ENCODE measurements around the gene SYNE3.

SYNE3 gene

GRCh38 chr14:95545515-95546168 lies 29.2 kb upstream of the SYNE3 start:
- Histone ChIP-seq H4K20me1 (ENCODE audit: low read depth, low read length) (no peaks in the 10 kb centered on the region), H3K4me2 (ENCODE audit: low read depth, low read length, poor library complexity, severe bottlenecking) (no peak overlapping the region), H2AFZ (ENCODE audit: low read depth, low read length, severe bottlenecking) (no peak overlapping the region), H3K27me3 (ENCODE audit: low read length) (no peaks in the 10 kb centered on the region), H3K4me3 (ENCODE audit: insufficient read depth, low read length, poor library complexity, severe bottlenecking) (no peak overlapping the region), H3F3A (ENCODE audit: insufficient read depth) (no peaks in the 10 kb centered on the region), H3K36me3 (ENCODE audit: low read length) (no peaks in the 10 kb centered on the region), H3K9ac (ENCODE audit: low read length) (no peak overlapping the region), H3K9me3 (ENCODE audit: insufficient read depth, low read length) (no peaks in the 10 kb centered on the region), H3K9me2 (replicated peaks; ENCODE audit: insufficient read depth, low read length) (no peaks in the 10 kb centered on the region), H3K79me2 (ENCODE audit: insufficient read depth, low read length) (peaks cover 28% of the 10 kb centered on the region), H3K27ac (ENCODE audit: low read depth, low read length) (no peak overlapping the region)
- TF ChIP-seq CTCF (IDR thresholded peaks at IDR 0.05; ENCODE audit: insufficient read depth, low read length, poor library complexity, severe bottlenecking), result no peak
- TF ChIP-seq EZH2phosphoT487 (conservative IDR thresholded peaks at IDR 0.05; ENCODE audit: low read length), result no peak

DNA sequence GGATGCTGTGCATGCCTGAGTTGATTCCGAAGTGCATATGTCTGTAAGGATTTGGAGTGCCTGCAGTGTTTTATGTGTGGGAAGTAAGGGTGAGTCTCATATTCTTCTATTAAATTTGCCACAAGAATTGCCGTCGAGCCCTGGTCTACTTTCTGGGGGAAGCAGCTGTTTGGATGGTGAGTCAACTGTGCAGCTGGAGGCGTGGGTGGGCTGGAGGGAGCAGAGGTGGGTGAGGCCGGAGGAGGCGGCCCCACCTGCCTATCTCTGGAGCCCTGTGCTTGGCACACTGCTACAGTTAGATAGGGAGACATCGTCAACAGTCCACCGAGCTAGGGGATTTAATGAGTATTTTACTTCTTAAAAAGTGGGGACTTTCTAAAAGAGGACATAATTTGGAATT lies 28.1 kb upstream of the SYNE3 start:
- H3K27ac ChIP-seq (ENCODE audit: low read depth, low read length), result no peak overlapping the region
- H3K79me2 ChIP-seq (ENCODE audit: insufficient read depth, low read length), result peaks cover 36% of the 10 kb centered on the region
- no peaks in the 10 kb centered on the region for H3K9me3 ChIP-seq (ENCODE audit: insufficient read depth, low read length)
- H3F3A ChIP-seq (ENCODE audit: insufficient read depth), result no peaks in the 10 kb centered on the region
- H3K9me2 ChIP-seq (replicated peaks; ENCODE audit: insufficient read depth, low read length), result no peaks in the 10 kb centered on the region
- H3K4me3 ChIP-seq (ENCODE audit: insufficient read depth, low read length, poor library complexity, severe bottlenecking), result no peak overlapping the region
- no peak overlapping the region for H2AFZ ChIP-seq (ENCODE audit: low read depth, low read length, severe bottlenecking)
- TF ChIP-seq CTCF (IDR thresholded peaks at IDR 0.05; ENCODE audit: insufficient read depth, low read length, poor library complexity, severe bottlenecking) (no peak), EZH2phosphoT487 (conservative IDR thresholded peaks at IDR 0.05; ENCODE audit: low read length) (no peak)
- H3K27me3 ChIP-seq (ENCODE audit: low read length), result no peaks in the 10 kb centered on the region
- H4K20me1 ChIP-seq (ENCODE audit: low read depth, low read length), result no peaks in the 10 kb centered on the region
- H3K9ac ChIP-seq (ENCODE audit: low read length), result no peak overlapping the region
- no peak overlapping the region for H3K4me2 ChIP-seq (ENCODE audit: low read depth, low read length, poor library complexity, severe bottlenecking)
- no peaks in the 10 kb centered on the region for H3K36me3 ChIP-seq (ENCODE audit: low read length)

DNA sequence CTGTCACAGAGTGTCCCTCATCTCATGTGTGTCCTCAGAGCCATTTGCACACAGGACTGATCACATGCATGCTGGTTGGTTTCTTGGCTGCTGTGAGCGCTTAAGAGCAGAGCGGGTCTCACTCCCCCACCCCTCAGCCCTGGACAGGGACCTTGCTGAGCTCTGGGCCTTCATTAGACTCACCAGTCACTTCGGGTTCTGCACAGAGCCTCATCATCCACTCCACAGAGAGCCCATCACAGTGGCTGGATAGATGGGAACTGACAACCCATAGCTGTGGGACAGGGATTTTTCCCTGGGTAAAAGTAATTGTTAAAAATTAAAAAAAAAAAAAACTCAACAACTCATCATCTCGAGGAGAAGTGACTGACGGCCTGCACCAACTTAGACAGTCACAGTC lies 26.6 kb upstream of the SYNE3 start:
- Histone ChIP-seq H3K27me3 (ENCODE audit: low read length) (no peaks in the 10 kb centered on the region), H3F3A (ENCODE audit: insufficient read depth) (no peaks in the 10 kb centered on the region), H3K36me3 (ENCODE audit: low read length) (no peaks in the 10 kb centered on the region), H4K20me1 (ENCODE audit: low read depth, low read length) (no peaks in the 10 kb centered on the region), H3K9me3 (ENCODE audit: insufficient read depth, low read length) (no peaks in the 10 kb centered on the region), H3K79me2 (ENCODE audit: insufficient read depth, low read length) (peaks cover 51% of the 10 kb centered on the region), H2AFZ (ENCODE audit: low read depth, low read length, severe bottlenecking) (no peak overlapping the region), H3K4me2 (ENCODE audit: low read depth, low read length, poor library complexity, severe bottlenecking) (no peak overlapping the region), H3K4me3 (ENCODE audit: insufficient read depth, low read length, poor library complexity, severe bottlenecking) (no peak overlapping the region), H3K9ac (ENCODE audit: low read length) (no peak overlapping the region), H3K27ac (ENCODE audit: low read depth, low read length) (no peak overlapping the region), H3K9me2 (replicated peaks; ENCODE audit: insufficient read depth, low read length) (no peaks in the 10 kb centered on the region)
- TF ChIP-seq EZH2phosphoT487 (conservative IDR thresholded peaks at IDR 0.05; ENCODE audit: low read length) (no peak), CTCF (IDR thresholded peaks at IDR 0.05; ENCODE audit: insufficient read depth, low read length, poor library complexity, severe bottlenecking) (no peak)

Measured in SU-DHL-6 (cell line).